ENCODE measurements around the gene NRAP.

The NRAP gene

GRCh38 chr10:113576852-113577251 lies 87.0 kb downstream of the NRAP start:
- no peak for TF ChIP-seq CTCF (IDR thresholded peaks at IDR 0.05; ENCODE audit: control extremely low read depth, extremely low read depth, low read depth, missing control alignments)
- ChIA-PET POLR2A (no interaction called here), CTCF (no interaction called here)
- DNase-seq (ENCODE audit: extremely low spot score), result peak; percentile 22

GRCh38 chr10:113573368-113573767 lies 90.5 kb downstream of the NRAP start:
- no peak for DNase-seq (ENCODE audit: extremely low spot score)
- no peak for TF ChIP-seq CTCF (IDR thresholded peaks at IDR 0.05; ENCODE audit: control extremely low read depth, extremely low read depth, low read depth, missing control alignments)
- ChIA-PET CTCF (interaction anchor here (1.3 to 3.8 kb wide), 3 partner anchors 9 to 14 kb away, joined by 6 to 28 read pairs (median 6); no protein-coding TSS in a partner anchor), POLR2A (no interaction called here)

GRCh38 chr10:113572520-113573290 lies 91.1 kb downstream of the NRAP start:
- DNase-seq (ENCODE audit: extremely low spot score), result no peak
- CTCF ChIA-PET, result interaction anchor here (2.0 to 3.8 kb wide), 2 partner anchors 9 to 14 kb away, joined by 6 to 28 read pairs; no protein-coding TSS in a partner anchor
- TF ChIP-seq CTCF (IDR thresholded peaks at IDR 0.05; ENCODE audit: control extremely low read depth, extremely low read depth, low read depth, missing control alignments), result no peak
- POLR2A ChIA-PET, result no interaction called here

- DNase-seq (ENCODE audit: extremely low spot score), result no peak
- CTCF ChIA-PET, result no interaction called here
- TF ChIP-seq CTCF (IDR thresholded peaks at IDR 0.05; ENCODE audit: control extremely low read depth, extremely low read depth, low read depth, missing control alignments), result no peak
- POLR2A ChIA-PET, result no interaction called here
Measured at GRCh38 chr10:113569576-113569975, 94.3 kb downstream of the NRAP start.

GRCh38 chr10:113566888-113567287 lies 97.0 kb downstream of the NRAP start:
- TF ChIP-seq CTCF (IDR thresholded peaks at IDR 0.05; ENCODE audit: control extremely low read depth, extremely low read depth, low read depth, missing control alignments), result no peak
- no peak for DNase-seq (ENCODE audit: extremely low spot score)
- CTCF ChIA-PET, result no interaction called here
- POLR2A ChIA-PET, result no interaction called here

- CTCF ChIA-PET, result interaction anchor here (3.9 kb wide), 1 partner anchor 8 kb away, joined by 28 read pairs; no protein-coding TSS in a partner anchor
- no peak for TF ChIP-seq CTCF (IDR thresholded peaks at IDR 0.05; ENCODE audit: control extremely low read depth, extremely low read depth, low read depth, missing control alignments)
- no peak for DNase-seq (ENCODE audit: extremely low spot score)
- POLR2A ChIA-PET, result interaction anchor here (0.6 kb wide), 1 partner anchor 238 kb away, joined by 4 read pairs; no protein-coding TSS in a partner anchor
Measured at GRCh38 chr10:113565364-113565763, 98.5 kb downstream of the NRAP start.

All from GM10248 (cell line).